A204.1 (cell line): ENCODE results near the gene UNKL.

Source experiments
- FAIRE-seq: peaks from 2 replicates; lab custom pipeline; 2012; peaks lifted over from hg19 to GRCh38; lab: Jason Lieb, UNC

The UNKL gene

DNA sequence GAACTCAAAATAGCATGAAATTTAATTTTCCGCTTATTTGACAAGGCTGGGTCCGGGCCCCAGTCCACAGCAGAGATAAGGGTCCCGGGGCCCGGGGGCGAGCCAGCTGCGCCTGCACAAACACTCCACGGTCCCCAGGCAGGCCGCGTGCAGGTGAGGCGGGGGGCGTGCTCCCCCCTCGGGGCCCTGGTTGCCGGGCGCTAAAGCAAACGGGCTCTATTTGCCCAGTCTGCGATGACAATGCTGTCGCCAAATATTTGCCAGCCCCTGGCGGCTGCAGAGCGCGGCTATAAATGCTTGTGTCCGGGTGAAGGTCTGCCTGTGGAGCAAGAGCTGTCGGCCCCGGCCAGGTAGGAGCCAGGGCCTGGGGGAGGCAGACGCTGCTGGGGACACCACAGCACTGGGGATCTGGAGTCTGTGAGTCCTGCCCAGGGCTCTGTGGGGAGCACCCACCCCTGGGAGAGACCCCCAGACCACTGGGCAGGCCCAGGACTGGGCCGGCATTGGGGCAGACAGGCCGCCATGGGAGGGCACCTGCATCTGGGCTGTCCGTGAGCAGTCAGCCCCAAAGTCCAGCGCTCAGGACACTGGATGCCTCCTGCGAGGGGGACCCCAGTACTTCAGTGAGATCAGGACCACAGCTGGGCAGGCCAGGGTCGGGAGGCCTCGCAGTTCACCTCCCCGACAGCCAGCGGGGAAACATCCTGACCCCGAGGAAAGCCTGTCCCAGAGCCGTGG is 16.4 kb upstream of the UNKL start, which contains the start of gene PERCC1:
TSS of gene PERCC1 (plus strand) at position 320 of the 738 bp plus-strand sequence. CDS start 1,516 bp downstream, outside the sequence.
- no peak for FAIRE-seq

DNA sequence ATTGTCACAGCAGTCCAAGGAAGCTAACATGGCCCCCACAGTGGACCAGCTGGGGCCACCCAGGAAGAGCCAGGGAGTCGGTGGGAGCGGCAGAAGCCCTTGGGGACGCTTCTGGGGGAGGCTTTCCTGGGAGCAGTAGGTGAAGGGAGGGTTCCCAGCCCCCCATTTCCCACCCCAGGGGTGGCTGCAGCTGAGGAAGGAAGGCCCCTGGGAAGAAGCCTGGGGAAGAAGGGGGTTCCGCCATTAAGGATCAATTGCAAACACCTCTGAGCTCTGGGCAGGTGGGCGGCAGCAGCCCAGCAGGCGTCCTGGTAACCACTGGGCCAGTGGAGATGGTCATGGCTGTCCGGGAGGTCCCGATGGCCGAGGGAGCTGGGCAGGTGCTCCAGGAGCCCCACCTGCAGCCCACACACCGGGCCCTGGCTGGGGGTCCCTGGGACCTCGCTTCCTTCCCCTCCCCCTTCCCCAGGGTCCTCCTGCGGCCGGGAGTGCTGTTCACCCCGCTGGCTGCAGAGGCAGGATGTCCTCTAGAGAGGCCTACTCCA is 15.8 kb upstream of the UNKL start:
- no peak for FAIRE-seq

GRCh38 chr16:1429631-1430030 is 15.1 kb upstream of the UNKL start:
- FAIRE-seq, result no peak

GRCh38 chr16:1429012-1429411 is 14.5 kb upstream of the UNKL start:
- no peak for FAIRE-seq

GRCh38 chr16:1428511-1428910 is 14.0 kb upstream of the UNKL start:
- no peak for FAIRE-seq

DNA sequence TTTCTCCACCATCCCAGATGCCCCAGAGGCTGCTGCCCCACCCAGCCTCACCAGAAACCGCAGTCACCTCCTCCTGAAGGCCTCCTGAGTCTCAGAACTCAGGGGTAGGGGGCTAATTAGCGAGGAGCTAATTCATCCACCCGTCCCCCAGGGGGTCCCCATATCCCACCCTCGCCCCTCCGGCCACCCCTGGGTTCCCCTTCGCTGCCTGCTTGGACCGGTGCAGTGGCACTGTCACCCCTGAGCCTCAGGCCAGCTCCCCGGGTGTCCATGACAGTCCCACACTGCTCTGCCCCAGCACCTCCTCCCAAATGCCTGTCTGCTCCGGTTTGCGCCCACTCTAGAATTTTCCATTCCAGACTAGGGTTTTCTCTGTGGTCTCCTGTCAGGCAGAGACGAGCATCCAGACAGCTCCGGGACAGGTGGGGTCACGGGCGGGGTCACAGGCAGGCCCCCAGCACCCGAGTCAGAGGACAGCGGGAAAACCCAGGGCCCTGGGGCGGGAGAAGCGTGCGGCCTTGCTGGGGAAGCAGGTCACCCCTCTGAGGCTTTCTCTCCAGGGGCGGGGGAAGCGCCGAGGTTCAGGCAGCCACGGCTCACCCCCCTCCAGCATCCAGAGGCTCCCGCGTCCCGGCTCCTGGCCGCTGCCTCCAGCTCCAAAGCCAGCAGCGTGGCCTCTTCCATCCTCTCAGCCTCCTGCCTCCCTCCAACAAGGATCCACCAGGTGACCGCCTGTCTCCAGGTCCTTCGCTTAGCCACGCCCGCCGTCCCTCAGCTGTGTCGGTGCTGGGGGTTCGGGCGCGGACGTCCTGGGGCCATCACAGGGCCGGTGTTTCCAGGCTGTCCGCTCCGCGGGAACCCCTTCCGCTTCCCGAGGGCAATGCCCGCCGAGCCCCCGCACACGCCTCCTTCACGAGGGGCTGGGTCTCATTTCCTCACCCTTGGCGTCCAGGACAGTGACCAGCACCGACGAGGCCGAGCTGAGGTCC is 13.3 kb upstream of the UNKL start:
- no peak for FAIRE-seq

DNA sequence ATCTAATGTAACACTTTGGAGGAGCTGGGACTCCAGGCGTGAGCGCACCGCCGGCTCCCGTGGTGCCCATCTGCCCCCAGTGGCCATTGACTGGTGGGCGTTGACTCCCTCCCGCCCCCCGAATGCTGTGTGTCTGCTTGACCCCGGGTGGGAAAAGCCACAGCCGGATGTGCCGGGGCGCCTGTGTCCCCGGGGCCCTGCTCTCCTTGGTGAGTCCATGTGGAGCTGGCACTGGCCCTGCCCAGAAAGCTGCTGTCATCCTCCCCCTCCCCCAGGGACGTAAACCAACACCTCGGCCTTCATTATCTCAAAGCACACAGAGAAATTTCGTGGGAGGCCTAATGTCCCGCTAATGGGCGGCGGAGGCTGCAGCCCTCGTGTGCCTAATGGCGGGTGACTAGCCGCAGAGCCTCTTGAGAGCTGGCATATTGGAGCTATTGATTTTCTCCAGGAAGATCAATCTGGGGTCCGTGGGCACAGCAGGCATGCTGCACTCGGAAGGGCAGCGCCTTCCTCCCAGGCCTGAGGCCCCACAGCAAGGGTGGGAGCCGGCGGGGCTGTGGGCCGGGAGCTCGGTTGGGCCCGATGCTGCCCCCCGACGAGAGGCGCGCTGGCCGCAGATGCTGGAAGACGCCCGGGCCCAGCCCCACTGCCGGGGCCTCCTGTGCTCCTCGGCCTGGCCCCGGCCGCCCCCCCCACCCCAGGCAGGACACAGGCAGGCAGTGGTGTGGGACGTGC is 12.4 kb upstream of the UNKL start:
- FAIRE-seq, result no peak

- FAIRE-seq, result no peak
Observed at GRCh38 chr16:1425616-1426370, 11.3 kb upstream of the UNKL start.

DNA sequence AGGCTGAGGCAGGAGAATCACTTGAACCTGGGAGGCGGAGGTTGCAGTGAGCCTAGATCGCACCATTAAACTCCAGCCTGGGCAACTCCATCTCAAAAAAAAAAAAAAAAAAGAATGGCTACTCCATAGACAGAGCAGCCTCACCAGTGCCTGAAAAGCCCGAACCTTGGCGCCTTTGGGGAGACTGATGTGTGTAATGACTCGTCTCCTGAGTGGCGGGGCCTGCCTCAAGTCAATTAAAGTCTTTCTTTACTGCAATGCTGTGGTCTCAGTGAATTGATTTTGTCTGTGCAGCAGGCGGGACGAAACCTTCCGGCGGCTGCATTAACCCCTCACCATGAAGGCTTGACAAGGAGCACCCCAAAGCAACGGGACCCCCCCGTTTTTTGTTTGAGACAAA is 9.5 kb upstream of the UNKL start:
- no peak for FAIRE-seq

DNA sequence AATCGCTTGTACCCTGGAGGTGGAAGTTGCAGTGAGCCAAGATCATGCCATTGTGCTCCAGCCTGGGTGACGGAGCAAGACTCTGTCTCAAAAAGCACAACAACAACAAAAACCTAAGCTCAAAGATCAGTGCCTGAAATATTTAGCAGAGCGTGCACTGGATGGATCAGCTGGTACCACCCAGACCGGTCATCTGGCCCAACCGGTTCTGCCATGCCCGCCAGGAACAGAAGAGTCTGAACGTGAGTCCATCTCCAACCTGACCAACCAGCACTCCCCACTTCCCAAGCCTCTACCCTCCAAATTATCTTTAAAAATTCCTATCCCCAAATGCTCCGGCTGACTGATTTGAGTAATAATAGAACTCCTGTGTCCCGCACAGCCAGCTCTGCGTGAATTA is 7.6 kb upstream of the UNKL start:
- no peak for FAIRE-seq

DNA sequence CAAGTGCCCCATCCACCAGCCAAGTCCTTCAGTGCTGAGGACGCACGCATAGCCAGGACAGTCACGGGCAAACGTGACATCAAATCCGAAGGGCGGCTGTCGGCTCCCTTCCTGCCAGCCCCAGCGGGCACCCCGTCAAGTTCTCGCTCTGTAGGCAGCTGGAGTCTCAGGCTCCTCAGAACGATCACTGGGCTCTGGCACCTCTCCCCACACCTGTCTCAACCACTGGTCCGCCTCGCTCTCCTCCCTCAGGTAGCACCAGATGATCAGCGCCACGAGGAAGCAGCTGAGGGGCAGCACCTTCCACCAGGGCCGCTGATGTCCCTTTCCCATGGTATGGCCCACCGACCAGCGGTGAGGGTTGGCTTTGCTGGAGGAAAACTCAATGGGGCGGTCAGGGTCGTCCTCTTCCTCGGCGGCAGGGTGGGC is 5.6 kb upstream of the UNKL start:
- no peak for FAIRE-seq

- no peak for FAIRE-seq
Observed at GRCh38 chr16:1416521-1416941, 2.0 kb upstream of the UNKL start.

- no peak for FAIRE-seq
Observed at GRCh38 chr16:1413684-1414531, 596 bp downstream of the UNKL start.

GRCh38 chr16:1412847-1413246 is 1.7 kb downstream of the UNKL start:
- FAIRE-seq, result no peak

- peak; percentile 89 for FAIRE-seq
Observed at GRCh38 chr16:1408171-1408837, 6.2 kb downstream of the UNKL start.

DNA sequence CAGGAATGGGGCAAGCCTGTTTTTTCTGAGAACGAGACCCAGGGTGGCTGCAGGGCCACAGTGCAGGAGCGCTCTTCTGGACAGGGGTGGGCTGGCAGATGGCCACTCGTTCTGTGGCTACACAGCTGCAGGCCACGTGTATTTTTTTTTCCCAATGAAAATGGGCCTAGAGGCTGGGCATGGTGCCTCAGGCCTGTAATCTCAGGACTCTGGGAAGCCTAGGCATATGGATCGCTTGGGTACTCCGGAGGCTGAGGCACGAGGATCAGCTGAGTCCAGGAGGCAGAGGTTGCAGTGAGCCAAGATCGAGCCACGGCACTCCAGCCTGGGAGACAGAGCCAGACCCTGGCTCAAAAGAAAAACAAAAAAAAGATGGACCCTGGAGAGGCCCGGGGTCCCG is 6.8 kb downstream of the UNKL start:
- no peak for FAIRE-seq

DNA sequence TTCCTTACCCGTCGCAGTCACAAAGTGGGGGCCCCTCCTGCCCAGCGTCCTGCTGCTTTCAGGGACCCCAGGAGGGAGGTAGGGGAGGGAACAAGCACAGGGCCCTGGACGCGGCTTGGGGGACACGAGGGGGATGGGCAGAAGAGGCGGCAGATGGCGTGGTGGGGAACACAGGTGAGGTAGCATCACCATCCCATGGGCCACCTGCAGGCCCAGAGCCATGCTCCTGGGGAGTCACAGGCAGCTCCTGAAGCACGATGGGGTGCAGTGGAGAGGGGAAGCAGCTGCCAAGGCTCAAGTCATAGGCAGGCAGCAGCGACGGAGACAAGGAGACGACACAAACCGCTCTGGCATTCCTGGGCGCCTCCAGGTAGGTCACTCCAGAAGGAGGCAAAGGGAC is 10.8 kb downstream of the UNKL start:
- no peak for FAIRE-seq

GRCh38 chr16:1403036-1403435 is 11.5 kb downstream of the UNKL start:
- FAIRE-seq, result no peak

GRCh38 chr16:1401758-1402154 is 12.7 kb downstream of the UNKL start:
- no peak for FAIRE-seq
